ENCODE results near the gene COX6B2. TPM values are rescaled to one million over a fixed set of nuclear protein-coding genes. Genes with fewer than 3 reads are reported as not detected.
A peak's percentile ranks its signal among the peaks of the same experiment; 100 is the strongest.

Gene COX6B2
- total RNA-seq, 2 donors from 2014 or later: 0.39 to 0.95 TPM

- ATAC-seq (peak; percentile 82 to 85), DNase-seq (ENCODE audit: low spot score in 2 of 2) (peak; percentile 91 to 97)
- H3K36me3 Mint-ChIP-seq: peaks cover 34 to 56% of the 10 kb centered on the region in 2 donors
- H3K27ac Mint-ChIP-seq: peak overlapping the region; percentile 96 to 100
- H3K9me3 Mint-ChIP-seq: peaks cover 0 to 6% of the 10 kb centered on the region in 2 donors
Observed at GRCh38 chr19:55384920-55385723, 30.6 kb upstream of the COX6B2 start.

- Mint-ChIP-seq H3K27ac (peak within 1 kb of the TSS; percentile 96 to 100), H3K36me3 (peaks cover 34 to 51% of the 10 kb centered on the region in 2 donors), H3K9me3 (peaks cover 0 to 6% of the 10 kb centered on the region in 2 donors)
- ATAC-seq (peak; percentile 8 to 21), DNase-seq (ENCODE audit: low spot score in 2 of 2) (peak in 1 of 2 donors; percentile 63)
Observed at GRCh38 chr19:55384131-55384919, 29.8 kb upstream of the COX6B2 start, which contains the start of gene TMEM238. TMEM238 (minus strand) TSS chr19:55384292; CDS start chr19:55384259, 33 bp downstream.

DNA sequence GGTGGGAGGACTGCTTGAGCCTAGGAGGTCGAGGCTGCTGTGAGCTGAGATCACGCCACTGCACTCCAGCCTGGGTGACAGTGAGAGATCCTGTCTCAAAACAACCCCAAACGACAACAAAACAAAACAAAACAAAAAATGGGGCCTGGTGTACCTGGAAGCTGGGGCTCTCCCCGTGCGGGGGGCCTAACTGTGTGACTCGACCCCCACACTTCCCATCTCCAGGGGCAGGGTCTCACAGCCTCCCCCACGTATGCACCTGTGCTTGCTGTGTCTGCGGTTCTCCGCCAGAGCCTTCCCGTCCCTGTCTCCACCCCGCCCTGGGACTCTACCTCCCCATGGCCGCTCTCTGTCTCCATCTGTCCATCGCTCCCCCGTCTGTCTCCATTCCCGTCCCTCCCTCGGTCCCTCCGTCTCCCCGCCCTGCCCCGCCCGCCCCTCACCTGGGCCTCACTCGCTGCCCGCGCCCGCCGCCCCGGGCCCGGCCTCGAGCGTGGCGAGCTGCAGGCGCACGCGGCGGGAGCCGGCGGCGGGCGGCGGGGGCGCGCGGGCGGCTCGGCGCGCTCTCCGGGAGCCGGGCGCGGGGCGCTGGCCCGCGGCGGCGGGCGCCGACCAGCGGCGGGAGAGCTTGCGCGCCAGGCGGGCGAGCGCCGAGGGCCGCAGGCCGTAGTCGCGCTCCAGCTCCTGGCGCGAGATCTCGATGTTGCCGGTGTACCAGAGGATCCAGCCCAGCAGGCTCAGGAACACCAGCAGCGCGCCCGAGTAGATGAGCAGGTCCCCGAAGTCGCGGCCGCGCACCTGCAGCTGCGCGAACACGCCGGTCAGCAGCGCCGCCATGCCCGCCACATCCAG is 29.0 kb upstream of the COX6B2 start:
- Mint-ChIP-seq H3K9me3 (peaks cover 0 to 6% of the 10 kb centered on the region in 2 donors), H3K36me3 (peaks cover 33 to 49% of the 10 kb centered on the region in 2 donors), H3K27ac (peak overlapping the region; percentile 85 to 96)
- peak; percentile 28 to 39 for ATAC-seq
- DNase-seq (ENCODE audit: low spot score in 2 of 2): peak in 1 of 2 donors; percentile 57

GRCh38 chr19:55382522-55383054 is 28.1 kb upstream of the COX6B2 start:
- H3K27ac Mint-ChIP-seq: peak overlapping the region; percentile 85 to 96
- peaks cover 28 to 42% of the 10 kb centered on the region in 2 donors for H3K36me3 Mint-ChIP-seq
- DNase-seq (ENCODE audit: low spot score in 2 of 2): no peak
- no peak for ATAC-seq
- peaks cover 0 to 6% of the 10 kb centered on the region in 2 donors for H3K9me3 Mint-ChIP-seq

DNA sequence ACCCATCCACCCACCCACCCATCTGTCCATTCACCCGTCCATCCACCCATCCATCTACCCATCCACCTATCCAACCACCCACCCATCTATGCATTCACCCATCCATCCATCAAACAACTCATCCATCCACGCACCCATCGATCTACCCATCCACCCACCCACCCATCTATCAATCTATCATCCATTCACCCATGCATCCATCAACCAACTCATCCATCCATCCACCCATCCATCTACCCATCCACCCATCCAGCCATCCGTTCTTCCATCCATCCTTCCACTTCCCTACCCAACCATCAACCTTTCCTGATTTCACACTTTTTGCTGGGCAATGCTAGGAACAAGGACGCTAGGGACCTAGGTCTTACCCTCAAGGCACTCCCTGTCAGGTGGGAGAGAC is 27.5 kb upstream of the COX6B2 start:
- peaks cover 23 to 36% of the 10 kb centered on the region in 2 donors for H3K36me3 Mint-ChIP-seq
- ATAC-seq (no peak), DNase-seq (ENCODE audit: low spot score in 2 of 2) (no peak)
- no peak overlapping the region for H3K27ac Mint-ChIP-seq
- H3K9me3 Mint-ChIP-seq: peaks cover 0 to 6% of the 10 kb centered on the region in 2 donors

DNA sequence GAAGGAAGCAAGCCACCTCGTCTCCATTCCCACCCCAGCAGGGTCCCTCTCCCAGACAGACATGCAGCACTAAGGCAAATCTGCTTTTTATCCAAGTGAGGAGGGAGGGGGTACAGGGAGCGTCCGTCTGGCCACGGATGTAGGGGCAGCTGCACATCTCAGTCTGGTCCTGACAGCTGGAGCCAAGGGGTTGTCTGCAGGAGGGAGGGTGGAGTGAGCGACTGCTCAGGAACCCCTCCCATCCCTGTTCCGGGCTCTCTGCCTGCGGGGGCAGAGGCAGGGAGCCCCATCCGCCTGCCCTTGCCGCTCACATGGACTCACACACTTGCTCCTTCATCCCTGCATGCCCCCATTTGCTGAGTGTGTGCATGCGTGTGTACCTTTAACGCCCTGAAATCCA is 24.7 kb upstream of the COX6B2 start:
- H3K27ac Mint-ChIP-seq: peak overlapping the region in 1 of 2 donors; percentile 22
- H3K36me3 Mint-ChIP-seq: peaks cover 0 to 21% of the 10 kb centered on the region in 2 donors
- ATAC-seq: no peak
- DNase-seq (ENCODE audit: low spot score in 2 of 2): no peak
- H3K9me3 Mint-ChIP-seq: peaks cover 0 to 6% of the 10 kb centered on the region in 2 donors

GRCh38 chr19:55377356-55378131 is 23.0 kb upstream of the COX6B2 start:
- Mint-ChIP-seq H3K27ac (no peak overlapping the region), H3K9me3 (peaks cover 0 to 6% of the 10 kb centered on the region in 2 donors), H3K36me3 (peaks cover 0 to 12% of the 10 kb centered on the region in 2 donors)
- ATAC-seq (no peak), DNase-seq (ENCODE audit: low spot score in 2 of 2) (no peak)

DNA sequence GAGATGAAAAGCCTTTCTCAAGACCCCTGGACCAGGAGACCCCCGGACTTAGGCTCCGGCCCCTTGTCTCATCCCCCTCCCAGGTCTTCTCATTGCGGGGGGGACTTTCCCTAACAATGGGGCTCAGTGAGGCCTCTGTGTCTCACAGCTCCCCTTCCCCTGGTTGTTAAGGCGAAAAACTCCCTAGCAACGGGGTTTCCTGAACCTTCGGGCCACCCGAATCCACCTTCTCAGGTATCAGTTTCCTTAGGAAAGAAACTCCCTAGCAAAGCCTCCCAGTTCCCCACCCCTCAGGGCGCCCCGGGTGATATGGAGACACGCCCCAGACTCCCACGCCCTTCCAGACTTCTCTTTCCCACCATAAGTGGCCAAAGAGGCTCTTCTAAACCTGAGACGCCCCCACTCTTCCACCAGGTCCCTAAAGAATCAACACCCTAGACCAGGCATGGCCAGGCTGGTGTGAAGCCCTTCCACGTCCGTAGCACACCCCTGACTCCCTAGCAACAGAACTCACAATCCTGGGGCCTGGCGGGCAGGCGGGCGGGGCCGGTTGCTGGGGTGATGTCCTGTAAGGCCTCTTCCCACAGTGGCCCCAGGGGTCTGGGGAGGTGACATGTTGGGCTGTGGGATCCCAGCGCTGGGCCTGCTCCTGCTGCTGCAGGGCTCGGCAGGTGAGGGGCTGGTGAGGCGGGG is 21.9 kb upstream of the COX6B2 start, which contains the start of gene TMEM190:
Gene TMEM190 (plus strand): TSS at position 586 of the 693 bp plus-strand sequence. CDS start 28 bp downstream, at position 614.
- no peak for ATAC-seq
- peaks cover 0 to under 1% of the 10 kb centered on the region in 2 donors for H3K36me3 Mint-ChIP-seq
- no peak within 1 kb of the TSS for H3K27ac Mint-ChIP-seq
- H3K9me3 Mint-ChIP-seq: no peaks in the 10 kb centered on the region
- no peak for DNase-seq (ENCODE audit: low spot score in 2 of 2)

- ATAC-seq: no peak
- Mint-ChIP-seq H3K36me3 (no peaks in the 10 kb centered on the region), H3K9me3 (no peaks in the 10 kb centered on the region), H3K27ac (no peak overlapping the region)
- DNase-seq (ENCODE audit: low spot score in 2 of 2): no peak
Observed at GRCh38 chr19:55373993-55374757, 19.7 kb upstream of the COX6B2 start.

- Mint-ChIP-seq H3K36me3 (no peaks in the 10 kb centered on the region), H3K27ac (no peak overlapping the region), H3K9me3 (no peaks in the 10 kb centered on the region)
- ATAC-seq (no peak), DNase-seq (ENCODE audit: low spot score in 2 of 2) (no peak)
Observed at GRCh38 chr19:55373306-55373992, 18.9 kb upstream of the COX6B2 start.

DNA sequence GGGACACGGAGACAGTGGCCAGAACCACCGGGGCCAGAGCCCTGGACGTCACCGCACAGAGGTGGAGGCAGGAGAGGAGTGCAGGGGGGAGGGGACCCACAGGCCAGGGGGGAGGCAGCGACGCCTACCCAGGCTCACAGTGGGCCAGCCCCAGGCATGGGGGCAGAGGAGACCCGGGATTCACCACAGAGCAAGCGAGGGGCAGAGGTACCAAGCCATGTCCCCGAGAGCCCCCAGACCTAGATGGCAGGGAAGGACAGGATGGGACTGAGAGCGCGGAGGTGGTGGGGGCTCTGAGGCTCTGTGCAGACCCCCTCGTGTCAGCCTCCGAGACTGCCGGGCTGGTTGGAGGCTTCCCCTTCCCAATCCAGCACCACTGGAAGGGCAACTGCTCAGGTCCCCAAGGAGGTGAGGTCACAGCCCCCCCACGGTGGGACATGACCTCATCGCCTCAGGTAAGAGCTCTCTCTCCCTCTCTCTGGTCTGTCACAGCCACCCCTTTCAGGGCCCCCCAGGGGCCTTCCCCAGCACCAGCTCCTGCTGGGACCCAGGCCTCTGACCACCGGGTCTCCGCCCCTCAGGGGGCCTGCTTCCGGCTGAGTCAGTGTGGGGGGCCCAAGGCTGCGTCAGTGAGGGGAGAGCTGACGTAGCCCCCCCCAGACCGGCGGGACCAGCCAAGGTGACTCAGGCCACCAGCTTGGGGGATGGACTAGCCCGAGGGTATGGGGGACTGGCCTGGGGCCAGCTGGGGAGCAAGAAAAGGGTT is 18.0 kb upstream of the COX6B2 start:
- ATAC-seq: peak in 1 of 2 donors; percentile 15
- Mint-ChIP-seq H3K36me3 (no peaks in the 10 kb centered on the region), H3K9me3 (no peaks in the 10 kb centered on the region), H3K27ac (no peak overlapping the region)
- no peak for DNase-seq (ENCODE audit: low spot score in 2 of 2)

GRCh38 chr19:55370305-55370988 is 15.9 kb upstream of the COX6B2 start, which contains the start of gene IL11:
IL11 (minus strand) TSS chr19:55370463; CDS start chr19:55370310, 153 bp downstream.
- no peaks in the 10 kb centered on the region for H3K36me3 Mint-ChIP-seq
- H3K9me3 Mint-ChIP-seq: no peaks in the 10 kb centered on the region
- H3K27ac Mint-ChIP-seq: no peak within 1 kb of the TSS
- ATAC-seq (peak in 1 of 2 donors; percentile 8), DNase-seq (ENCODE audit: low spot score in 2 of 2) (no peak)

All from activated naive CD4-positive, alpha-beta T cell treated with anti-CD3 and anti-CD28 coated beads, Interleukin-2, amount 50 U/mL, for 72 hours (primary cell).